WTC11 (cell line): Measurements from ENCODE around the gene DMXL2. TPM values are rescaled to one million over a fixed set of nuclear protein-coding genes. Genes with fewer than 3 reads are reported as not detected.
A peak's percentile ranks its signal among the peaks of the same experiment; 100 is the strongest.
"Not testable (repeated sequence)": the region's sequence is repeated elsewhere in the genome, so short reads cannot be mapped to it uniquely, and the experiment has no call there.

Experiments
- ATAC-seq: fragments of 200-7000 bp; cut with Tn5 transposase; 2 replicates; pipeline ENCODE4 v1.10.0; 2021; ENCODE audit warnings: mild to moderate bottlenecking, moderate library complexity
- CTCF ChIA-PET: fragments of 300-600 bp; sonication (Branson Sonifier 250); formaldehyde crosslinking; loops from one replicate; lab custom pipeline; 2021; ENCODE audit warnings: antibody characterized with exemption; lab: Charles Lee
- POLR2A ChIA-PET: fragments of 350-600 bp; sonication (Branson Sonifier 250); formaldehyde crosslinking; loops from one replicate; lab custom pipeline; 2021; ENCODE audit warnings: antibody characterized with exemption; lab: Charles Lee
- DNase-seq: peaks from one replicate; pipeline ENCODE4 v3.0.0; 2021; ENCODE audit warnings: low spot score
- H3K27ac Mint-ChIP-seq: 2 replicates; pipeline ENCODE4 v1.8.0; 2021; ENCODE audit warnings: mixed read lengths
- H3K27me3 Mint-ChIP-seq: 2 replicates; pipeline ENCODE4 v1.8.0; 2021; ENCODE audit warnings: low read depth, mild to moderate bottlenecking, moderate library complexity, mixed read lengths
- H3K36me3 Mint-ChIP-seq: 2 replicates; pipeline ENCODE4 v1.8.0; 2021; ENCODE audit warnings: mixed read lengths
- H3K4me1 Mint-ChIP-seq: 2 replicates; pipeline ENCODE4 v1.8.0; 2022; ENCODE audit warnings: mixed read lengths
- H3K4me3 Mint-ChIP-seq: 2 replicates; pipeline ENCODE4 v1.8.0; 2021; ENCODE audit warnings: mild to moderate bottlenecking, moderate library complexity, mixed read lengths
- H3K9me3 Mint-ChIP-seq: 2 replicates; pipeline ENCODE4 v1.8.0; 2021; ENCODE audit warnings: mixed read lengths
- AFF4 ChIP-seq: sonication (generic); formaldehyde crosslinking; IDR thresholded peaks from 2 replicates; pipeline ENCODE4 v1.8.1; 2023; ENCODE audit warnings: mild to moderate bottlenecking, missing genetic modification reagents, borderline replicate concordance
- ATF6 ChIP-seq: sonication (generic); formaldehyde crosslinking; IDR thresholded peaks from 2 replicates; pipeline ENCODE4 v1.8.1; 2023; ENCODE audit warnings: mild to moderate bottlenecking, missing genetic modification reagents
- CBFB ChIP-seq: sonication (generic); formaldehyde crosslinking; IDR thresholded peaks from 2 replicates; pipeline ENCODE4 v1.8.1; 2022; ENCODE audit warnings: mild to moderate bottlenecking, low read depth, missing genetic modification reagents
- E2F4 ChIP-seq: sonication (generic); formaldehyde crosslinking; IDR thresholded peaks from 2 replicates; pipeline ENCODE4 v1.8.1; 2022; ENCODE audit warnings: low read depth, mild to moderate bottlenecking, moderate library complexity, missing genetic modification reagents, borderline replicate concordance
- EMX1 ChIP-seq: fragments of 250-450 bp; sonication (Bioruptor Pico); IDR thresholded peaks from 2 replicates; pipeline ENCODE4 v1.8.0; 2021; ENCODE audit warnings: mild to moderate bottlenecking
- ESRRA ChIP-seq: sonication (generic); formaldehyde crosslinking; IDR thresholded peaks from 2 replicates; pipeline ENCODE4 v1.8.1; 2022; ENCODE audit warnings: mild to moderate bottlenecking, missing genetic modification reagents, borderline replicate concordance
- ETV6 ChIP-seq: sonication (generic); formaldehyde crosslinking; IDR thresholded peaks from 2 replicates; pipeline ENCODE4 v1.8.1; 2022; ENCODE audit warnings: mild to moderate bottlenecking, missing genetic modification reagents
- GRHL2 ChIP-seq: fragments of 250-450 bp; sonication (Bioruptor Pico); IDR thresholded peaks from 2 replicates; pipeline ENCODE4 v1.8.0; 2022; ENCODE audit warnings: mild to moderate bottlenecking, moderate library complexity; ENCODE audit not compliant: insufficient replicate concordance, severe bottlenecking
- IRF1 ChIP-seq: sonication (generic); formaldehyde crosslinking; IDR thresholded peaks from 2 replicates; pipeline ENCODE4 v1.8.0; 2023; ENCODE audit warnings: missing genetic modification reagents
- MLX ChIP-seq: sonication (generic); formaldehyde crosslinking; IDR thresholded peaks from 2 replicates; pipeline ENCODE4 v1.8.1; 2023; ENCODE audit warnings: mild to moderate bottlenecking, missing genetic modification reagents, moderate library complexity
- MYBL2 ChIP-seq: sonication (generic); formaldehyde crosslinking; IDR thresholded peaks from 2 replicates; pipeline ENCODE4 v1.8.1; 2023; ENCODE audit warnings: mild to moderate bottlenecking, moderate library complexity, missing genetic modification reagents
- PRDM15 ChIP-seq: sonication (generic); formaldehyde crosslinking; IDR thresholded peaks from 2 replicates; pipeline ENCODE4 v1.8.0; 2022; ENCODE audit warnings: missing genetic modification reagents
- TEAD4 ChIP-seq: sonication (generic); formaldehyde crosslinking; IDR thresholded peaks from 2 replicates; pipeline ENCODE4 v1.8.0; 2022; ENCODE audit warnings: mild to moderate bottlenecking, missing genetic modification reagents
- ZBTB21 ChIP-seq: sonication (generic); formaldehyde crosslinking; IDR thresholded peaks from 2 replicates; pipeline ENCODE4 v1.8.1; 2023; ENCODE audit warnings: mild to moderate bottlenecking, missing genetic modification reagents, borderline replicate concordance
- ZMAT4 ChIP-seq: fragments of 250-450 bp; sonication (Bioruptor Pico); IDR thresholded peaks from 2 replicates; pipeline ENCODE4 v1.9.0; 2021; ENCODE audit warnings: mild to moderate bottlenecking
- ZNF416 ChIP-seq: fragments of 250-450 bp; sonication (Bioruptor Pico); IDR thresholded peaks from 2 replicates; pipeline ENCODE4 v1.9.0; 2021; ENCODE audit warnings: mild to moderate bottlenecking, inconsistent platforms
- total RNA-seq: library from RNA; stranded (reverse); gene quantifications from 3 replicates; pipeline ENCODE4 v1.2.3, GENCODE V29; 2021

Gene DMXL2
- total RNA-seq, 1 experiment from 2014 or later: 10.4 TPM

- CTCF ChIA-PET: interaction anchor here (1.3 kb wide), 1 partner anchor 42 kb away, joined by 3 read pairs; no protein-coding TSS in a partner anchor
- no peak for DNase-seq
- no peaks in the 10 kb centered on the region; the same call in 1 of the 2 replicates for H3K27me3 Mint-ChIP-seq
- H3K4me1 Mint-ChIP-seq: peaks cover 19% of the 10 kb centered on the region
- no peak for ATAC-seq
- H3K27ac Mint-ChIP-seq: no peak overlapping the region
- H3K9me3 Mint-ChIP-seq: peaks cover 11% of the 10 kb centered on the region
- POLR2A ChIA-PET: no interaction called here
- H3K4me3 Mint-ChIP-seq: no peak overlapping the region
- H3K36me3 Mint-ChIP-seq: peaks cover 13% of the 10 kb centered on the region
- TF ChIP-seq ZBTB21 (CRISPR knock-in tag): no peak
- TF ChIP-seq MYBL2 (CRISPR knock-in tag): no peak
- TF ChIP-seq IRF1: no peak
- no peak for TF ChIP-seq ZMAT4
- no peak for TF ChIP-seq GRHL2 (CRISPR knock-in tag)
- TF ChIP-seq ATF6 (CRISPR knock-in tag): no peak
- TF ChIP-seq ESRRA: no peak
- no peak for TF ChIP-seq EMX1 (CRISPR knock-in tag)
- no peak for TF ChIP-seq CBFB (CRISPR knock-in tag)
- no peak for TF ChIP-seq TEAD4 (CRISPR knock-in tag)
- TF ChIP-seq ZNF416 (CRISPR knock-in tag): no peak
- no peak for TF ChIP-seq AFF4 (CRISPR knock-in tag)
- no peak for TF ChIP-seq PRDM15 (CRISPR knock-in tag)
- TF ChIP-seq E2F4: no peak
- TF ChIP-seq ETV6: no peak
- no peak for TF ChIP-seq MLX
Measured at GRCh38 chr15:51424780-51425179, 197.8 kb downstream of the DMXL2 start.

- DNase-seq, POLR2A ChIA-PET, ATAC-seq, H3K27me3 Mint-ChIP-seq, H3K9me3 Mint-ChIP-seq, CTCF ChIA-PET, H3K27ac Mint-ChIP-seq: not testable (repeated sequence)
- Mint-ChIP-seq H3K36me3 (peaks cover 13% of the 10 kb centered on the region), H3K4me1 (peaks cover 11% of the 10 kb centered on the region), H3K4me3 (peak overlapping the region; percentile 35)
Measured at GRCh38 chr15:51423040-51423439, 199.5 kb downstream of the DMXL2 start.
